ENCODE results near the gene TPRA1.

The TPRA1 gene

GRCh38 chr3:127536830-127537812, 53.4 kb downstream of the TPRA1 start:
- H3K4me3 ChIP-seq (ENCODE audit: low read length): no peak overlapping the region
- DNase-seq (ENCODE audit: low read depth): no peak
- TF ChIP-seq, protein P1, sequence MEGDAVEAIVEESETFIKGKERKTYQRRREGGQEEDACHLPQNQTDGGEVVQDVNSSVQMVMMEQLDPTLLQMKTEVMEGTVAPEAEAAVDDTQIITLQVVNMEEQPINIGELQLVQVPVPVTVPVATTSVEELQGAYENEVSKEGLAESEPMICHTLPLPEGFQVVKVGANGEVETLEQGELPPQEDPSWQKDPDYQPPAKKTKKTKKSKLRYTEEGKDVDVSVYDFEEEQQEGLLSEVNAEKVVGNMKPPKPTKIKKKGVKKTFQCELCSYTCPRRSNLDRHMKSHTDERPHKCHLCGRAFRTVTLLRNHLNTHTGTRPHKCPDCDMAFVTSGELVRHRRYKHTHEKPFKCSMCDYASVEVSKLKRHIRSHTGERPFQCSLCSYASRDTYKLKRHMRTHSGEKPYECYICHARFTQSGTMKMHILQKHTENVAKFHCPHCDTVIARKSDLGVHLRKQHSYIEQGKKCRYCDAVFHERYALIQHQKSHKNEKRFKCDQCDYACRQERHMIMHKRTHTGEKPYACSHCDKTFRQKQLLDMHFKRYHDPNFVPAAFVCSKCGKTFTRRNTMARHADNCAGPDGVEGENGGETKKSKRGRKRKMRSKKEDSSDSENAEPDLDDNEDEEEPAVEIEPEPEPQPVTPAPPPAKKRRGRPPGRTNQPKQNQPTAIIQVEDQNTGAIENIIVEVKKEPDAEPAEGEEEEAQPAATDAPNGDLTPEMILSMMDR (conservative IDR thresholded peaks at IDR 0.05; ENCODE audit: low read depth, low read length): no peak

DNA sequence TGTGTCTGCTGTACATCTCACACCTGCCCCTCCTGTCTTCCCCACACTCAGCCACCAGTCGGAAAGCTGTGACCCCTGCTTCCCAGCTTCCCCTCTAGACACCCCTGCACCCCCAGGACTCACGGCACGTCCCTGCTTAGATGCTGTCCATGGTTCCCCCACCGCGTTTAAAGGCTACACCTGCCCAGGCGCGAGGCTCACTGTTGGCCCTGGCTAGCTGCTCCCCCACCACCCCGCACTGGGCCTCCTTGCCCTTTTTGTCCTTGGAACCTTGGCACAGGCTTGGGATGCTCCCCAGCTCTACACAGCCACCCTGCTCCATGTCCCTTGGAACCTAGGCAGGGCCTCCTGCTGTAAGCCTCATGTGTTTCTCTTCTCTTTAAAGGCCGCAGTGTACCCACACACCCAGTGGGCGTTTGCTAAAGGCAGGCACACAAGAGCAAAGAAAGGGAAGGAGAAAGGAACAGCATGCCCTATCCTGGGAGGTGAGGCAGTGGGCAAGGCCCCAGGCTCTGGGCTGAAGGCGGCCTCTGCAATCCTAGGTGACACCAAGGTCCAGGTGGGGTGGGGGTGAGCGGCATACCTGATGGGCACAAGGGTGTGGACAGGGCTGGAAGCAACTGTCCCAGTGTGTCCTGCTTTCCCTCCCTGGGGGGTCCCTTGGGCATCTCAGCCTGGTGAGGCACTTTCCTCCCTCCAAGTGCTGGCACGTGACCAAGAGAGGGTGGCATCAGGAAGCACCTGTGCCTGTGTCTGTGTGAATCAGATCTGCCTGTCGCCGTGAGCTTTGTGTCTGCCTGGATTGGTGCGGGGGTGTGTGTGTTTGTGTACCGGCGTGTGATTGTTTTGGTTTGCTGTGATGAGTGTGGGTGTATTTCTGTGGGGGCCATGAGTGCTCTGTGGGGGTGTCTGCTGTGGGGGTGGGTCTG, 54.4 kb downstream of the TPRA1 start:
- TF ChIP-seq, protein P1 (conservative IDR thresholded peaks at IDR 0.05; ENCODE audit: low read depth, low read length): no peak
- H3K4me3 ChIP-seq (ENCODE audit: low read length): no peak overlapping the region
- no peak for DNase-seq (ENCODE audit: low read depth)

- TF ChIP-seq, protein P1 (conservative IDR thresholded peaks at IDR 0.05; ENCODE audit: low read depth, low read length): no peak
Measured at GRCh38 chr3:127535106-127535785, 55.3 kb downstream of the TPRA1 start.

GRCh38 chr3:127534564-127534963, 56.0 kb downstream of the TPRA1 start:
- no peak overlapping the region for H3K4me3 ChIP-seq (ENCODE audit: low read length)

More at GRCh38 chr3:127535106-127535785, 55.3 kb downstream of the TPRA1 start:
- DNase-seq (ENCODE audit: low read depth): no peak
- H3K4me3 ChIP-seq (ENCODE audit: low read length): no peak overlapping the region

GRCh38 chr3:127534161-127534451, 56.4 kb downstream of the TPRA1 start:
- TF ChIP-seq, protein P1 (conservative IDR thresholded peaks at IDR 0.05; ENCODE audit: low read depth, low read length): no peak
- H3K4me3 ChIP-seq (ENCODE audit: low read length): no peak overlapping the region
- no peak for DNase-seq (ENCODE audit: low read depth)

More at GRCh38 chr3:127534564-127534963, 56.0 kb downstream of the TPRA1 start:
- no peak for DNase-seq (ENCODE audit: low read depth)
- TF ChIP-seq, protein P1 (conservative IDR thresholded peaks at IDR 0.05; ENCODE audit: low read depth, low read length): no peak

GRCh38 chr3:127532561-127533203, 57.9 kb downstream of the TPRA1 start:
- no peak overlapping the region for H3K4me3 ChIP-seq (ENCODE audit: low read length)
- no peak for DNase-seq (ENCODE audit: low read depth)
- TF ChIP-seq, protein P1 (conservative IDR thresholded peaks at IDR 0.05; ENCODE audit: low read depth, low read length): no peak

Measured in retinal pigment epithelial cell (primary cell).